GM21619 (cell line): ENCODE results near the gene OLFM1.
"Not testable (repeated sequence)": the region's sequence is repeated elsewhere in the genome, so short reads cannot be mapped to it uniquely, and the experiment has no call there.

Source experiments
- ATAC-seq: cut with Tn5 transposase; IDR thresholded peaks from one replicate; pipeline ENCODE4 v1.9.1; 2021; ENCODE audit not compliant: unreplicated experiment

OLFM1 gene

GRCh38 chr9:135056541-135056940 lies 30.9 kb upstream of the OLFM1 start:
- ATAC-seq, result no peak

- no peak for ATAC-seq
Observed at GRCh38 chr9:135060461-135061116, 26.9 kb upstream of the OLFM1 start.

GRCh38 chr9:135061441-135061840 lies 26.0 kb upstream of the OLFM1 start:
- no peak for ATAC-seq

GRCh38 chr9:135062254-135062653 lies 25.2 kb upstream of the OLFM1 start:
- no peak for ATAC-seq

- ATAC-seq, result not testable (repeated sequence)
Observed at GRCh38 chr9:135063466-135063865, 24.0 kb upstream of the OLFM1 start.

GRCh38 chr9:135063888-135064287 lies 23.6 kb upstream of the OLFM1 start:
- not testable (repeated sequence) for ATAC-seq

GRCh38 chr9:135065151-135065550 lies 22.3 kb upstream of the OLFM1 start:
- ATAC-seq, result no peak

- ATAC-seq, result no peak
Observed at GRCh38 chr9:135065804-135066203, 21.7 kb upstream of the OLFM1 start.

- no peak for ATAC-seq
Observed at GRCh38 chr9:135066291-135066690, 21.2 kb upstream of the OLFM1 start.

- ATAC-seq, result no peak
Observed at GRCh38 chr9:135067096-135067710, 20.3 kb upstream of the OLFM1 start.

- ATAC-seq, result no peak
Observed at GRCh38 chr9:135068776-135069415, 18.6 kb upstream of the OLFM1 start.

GRCh38 chr9:135069558-135070197 lies 17.8 kb upstream of the OLFM1 start:
- no peak for ATAC-seq

GRCh38 chr9:135070198-135070951 lies 17.1 kb upstream of the OLFM1 start:
- no peak for ATAC-seq

GRCh38 chr9:135070964-135071735 lies 16.3 kb upstream of the OLFM1 start:
- ATAC-seq, result no peak

GRCh38 chr9:135073081-135073740 lies 14.3 kb upstream of the OLFM1 start:
- no peak for ATAC-seq

GRCh38 chr9:135073741-135074305 lies 13.6 kb upstream of the OLFM1 start:
- no peak for ATAC-seq

GRCh38 chr9:135074354-135075233 lies 12.9 kb upstream of the OLFM1 start:
- no peak for ATAC-seq
